Right cardiac atrium (tissue), 5 donors: ENCODE measurements around the gene GPSM1. TPM values are rescaled to one million over a fixed set of nuclear protein-coding genes. Genes with fewer than 3 reads are reported as not detected.
A peak's percentile ranks its signal among the peaks of the same experiment; 100 is the strongest.

ENCODE experiments used
- ATAC-seq, 2 donors: fragments of 200-7000 bp; cut with Tn5 transposase; one replicate each; pipeline versions ENCODE4 v1.8.0 to v1.9.1; 2020; ENCODE audit warnings: moderate library complexity in 2 of 2, mild to moderate bottlenecking in 1 of 2
- DNase-seq, 3 donors: peaks; one replicate each; pipeline ENCODE4 v3.0.0-alpha.2; 2020
- H3K27ac ChIP-seq: one replicate; pipeline ENCODE4 v1.5.1; 2013; ENCODE audit warnings: mild to moderate bottlenecking, low read length, control low read depth, moderate library complexity
- H3K27me3 ChIP-seq: one replicate; pipeline ENCODE4 v1.6.1; 2013; ENCODE audit not compliant: control insufficient read depth, insufficient read depth
- H3K4me1 ChIP-seq: one replicate; pipeline ENCODE4 v1.6.1; 2013; ENCODE audit warnings: low read length; ENCODE audit not compliant: control insufficient read depth, insufficient read depth
- H3K4me3 ChIP-seq: one replicate; pipeline ENCODE4 v1.5.1; 2013; ENCODE audit warnings: low read length, control low read depth
- H3K9me3 ChIP-seq: one replicate; pipeline ENCODE4 v1.6.1; 2013; ENCODE audit warnings: low read length; ENCODE audit not compliant: control insufficient read depth
- WGBS: extraction: QIAGEN DNeasy Blood & Tissue Kit; methylation state at CpG from one replicate; pipeline ENCODE4 v1.1.7; 2013; 5-methylcytosine and 5-hydroxymethylcytosine counted together
- intact Hi-C, 4 donors: fragments of 100-400 bp; cut with DNase I; formaldehyde crosslinking; loops; one replicate each; pipeline versions ENCODE4 v1.11.0 to v1.14.0; 2022 to 2023
- polyA plus RNA-seq: library from polyadenylated mRNA; stranded (reverse); fragments of 200-250 nt; gene quantifications from one replicate; pipeline ENCODE4 v1.2.3, GENCODE V29; 2013
- total RNA-seq, 4 donors: library from RNA; stranded (reverse); fragmentation: NEBNext Ultra II Directional; extraction: Animal tissue kit (Norgen Biotek cat#: 25700); gene quantifications; one replicate each; pipeline ENCODE4 v1.2.1, GENCODE V29; 2021
- donor health status: healthy with polysubstance abuse.
- donor health status: DM: no; HTN: yes; CAD: no.
- donor health status: DM: no; HTN: no; CAD: no.
- donor health status: DM: no; HTN: yes; CAD: no; lungs with severe emphysema.
- donor health status: DM: yes; HTN: yes; CAD: no.

GPSM1 gene
- total and polyA plus RNA-seq, 5 donors = 46.3 to 90.6 (median 73.3) TPM

GRCh38 chr9:136328011-136328621 lies 777 bp downstream of the GPSM1 start:
- WGBS = 12% methylated on average over 13 of the region's 13 CpGs
- Histone ChIP-seq H3K27ac (peak overlapping the region; percentile 61), H3K4me3 (peak overlapping the region; percentile 77), H3K27me3 (no peaks in the 10 kb centered on the region), H3K4me1 (peaks cover 9% of the 10 kb centered on the region), H3K9me3 (no peaks in the 10 kb centered on the region)
- ATAC-seq = peak in 1 of 2 donors; percentile 1
- DNase-seq = peak; percentile 44 to 79 (median 74)
- intact Hi-C loops = no loop called here

DNA sequence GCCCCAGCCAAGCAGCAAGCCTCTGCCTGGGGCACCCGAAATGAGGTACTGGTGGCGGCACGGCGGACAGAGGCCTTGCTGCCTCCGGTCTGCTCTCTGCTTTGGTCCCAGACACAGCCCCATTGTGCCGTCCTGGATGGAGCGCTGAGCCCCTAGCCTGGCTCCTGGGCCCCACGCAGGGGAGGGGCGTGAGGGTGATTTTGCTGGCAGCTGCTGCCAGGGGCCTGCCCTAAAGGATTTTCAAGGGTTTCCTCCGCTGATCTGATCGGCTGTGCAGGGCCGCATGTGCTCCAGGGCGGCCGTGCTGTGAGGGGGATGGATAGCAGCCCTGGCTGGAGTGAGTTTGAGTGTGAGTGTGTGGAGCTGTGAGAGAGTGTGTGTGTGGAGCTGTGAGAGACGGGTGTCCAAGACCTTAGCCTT lies 1.3 kb downstream of the GPSM1 start:
- ATAC-seq (peak; percentile 50 to 63), DNase-seq (peak; percentile 72 to 87 (median 81))
- no peaks in the 10 kb centered on the region for H3K9me3 ChIP-seq
- H3K4me1 ChIP-seq = peaks cover 9% of the 10 kb centered on the region
- peak overlapping the region; percentile 77 for H3K4me3 ChIP-seq
- H3K27me3 ChIP-seq = no peaks in the 10 kb centered on the region
- H3K27ac ChIP-seq = peak overlapping the region; percentile 61
- WGBS = 10% methylated on average over 15 of the region's 15 CpGs
- intact Hi-C loops = no loop called here

- Histone ChIP-seq H3K9me3 (no peaks in the 10 kb centered on the region), H3K4me3 (peak overlapping the region; percentile 77), H3K27ac (peak overlapping the region; percentile 61), H3K4me1 (peaks cover 7% of the 10 kb centered on the region), H3K27me3 (no peaks in the 10 kb centered on the region)
- WGBS = 52% methylated on average over 19 of the region's 19 CpGs
- DNase-seq (peak; percentile 46 to 85 (median 80)), ATAC-seq (peak in 1 of 2 donors; percentile 1)
- intact Hi-C loops = no loop called here
Measured at GRCh38 chr9:136329211-136329627, 1.9 kb downstream of the GPSM1 start.

GRCh38 chr9:136329636-136330405 lies 2.5 kb downstream of the GPSM1 start:
- Histone ChIP-seq H3K27me3 (no peaks in the 10 kb centered on the region), H3K9me3 (no peaks in the 10 kb centered on the region), H3K27ac (peak overlapping the region; percentile 61), H3K4me3 (no peak overlapping the region), H3K4me1 (peaks cover 7% of the 10 kb centered on the region)
- ATAC-seq = no peak
- 81% methylated on average over 23 of the region's 23 CpGs for WGBS
- peak; percentile 20 to 59 (median 49) for DNase-seq
- intact Hi-C loops = no loop called here

DNA sequence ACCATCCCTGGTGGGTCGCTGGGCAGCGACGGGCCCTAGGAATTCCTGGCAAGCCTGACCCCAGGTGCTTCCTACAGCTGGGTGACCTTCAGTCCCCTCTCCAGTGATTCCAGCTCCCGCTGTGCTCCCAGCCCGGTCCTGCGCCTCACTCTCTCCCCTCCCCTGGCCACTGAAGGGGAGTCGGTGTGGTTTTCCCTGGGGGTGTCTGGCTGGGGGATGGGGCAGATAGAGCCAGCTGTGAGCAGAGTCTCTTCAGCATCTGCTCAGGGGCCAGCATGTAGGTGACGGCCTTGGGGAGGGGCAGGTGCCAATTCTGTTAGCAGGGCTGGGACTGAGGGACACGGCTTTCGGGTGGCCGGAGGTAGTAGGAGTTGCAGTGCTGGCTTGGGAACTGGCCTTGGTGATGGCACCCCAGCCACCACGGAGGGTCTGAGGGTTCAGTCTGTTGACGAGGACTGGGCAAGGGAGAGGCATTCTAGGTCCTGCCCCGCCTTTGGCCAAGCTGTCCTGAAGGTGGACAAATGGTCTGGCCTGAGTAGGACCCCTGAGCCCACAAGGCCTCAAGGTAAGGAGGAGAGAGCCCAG lies 3.2 kb downstream of the GPSM1 start:
- Histone ChIP-seq H3K9me3 (no peaks in the 10 kb centered on the region), H3K4me3 (no peak overlapping the region), H3K27me3 (no peaks in the 10 kb centered on the region), H3K4me1 (peaks cover 7% of the 10 kb centered on the region), H3K27ac (no peak overlapping the region)
- 58% methylated on average over 14 of the region's 14 CpGs for WGBS
- DNase-seq (peak; percentile 19 to 67 (median 47)), ATAC-seq (no peak)
- intact Hi-C loops = no loop called here

GRCh38 chr9:136331030-136331429 lies 3.7 kb downstream of the GPSM1 start:
- H3K27me3 ChIP-seq = no peaks in the 10 kb centered on the region
- intact Hi-C loops = no loop called here

GRCh38 chr9:136331556-136332481 lies 4.5 kb downstream of the GPSM1 start:
- DNase-seq = peak; percentile 20 to 56 (median 50)
- no peak for ATAC-seq
- intact Hi-C loops = no loop called here

More at GRCh38 chr9:136331030-136331429, 3.7 kb downstream of the GPSM1 start:
- Histone ChIP-seq H3K4me1 (peaks cover 7% of the 10 kb centered on the region), H3K9me3 (no peaks in the 10 kb centered on the region), H3K4me3 (no peak overlapping the region), H3K27ac (no peak overlapping the region)
- ATAC-seq = no peak
- WGBS = 76% methylated on average over 15 of the region's 15 CpGs
- DNase-seq = peak; percentile 12 to 50 (median 39)

GRCh38 chr9:136332482-136332983 lies 5.2 kb downstream of the GPSM1 start:
- Histone ChIP-seq H3K4me3 (no peak overlapping the region), H3K9me3 (no peaks in the 10 kb centered on the region), H3K27me3 (no peaks in the 10 kb centered on the region), H3K4me1 (peaks cover 4% of the 10 kb centered on the region), H3K27ac (no peak overlapping the region)
- intact Hi-C loops = no loop called here
- peak; percentile 18 to 58 (median 32) for DNase-seq
- ATAC-seq = no peak
- 78% methylated on average over 11 of the region's 11 CpGs for WGBS

More at GRCh38 chr9:136331556-136332481, 4.5 kb downstream of the GPSM1 start:
- Histone ChIP-seq H3K4me3 (no peak overlapping the region), H3K27me3 (no peaks in the 10 kb centered on the region), H3K9me3 (no peaks in the 10 kb centered on the region), H3K4me1 (peaks cover 7% of the 10 kb centered on the region), H3K27ac (no peak overlapping the region)
- 81% methylated on average over 46 of the region's 46 CpGs for WGBS

DNA sequence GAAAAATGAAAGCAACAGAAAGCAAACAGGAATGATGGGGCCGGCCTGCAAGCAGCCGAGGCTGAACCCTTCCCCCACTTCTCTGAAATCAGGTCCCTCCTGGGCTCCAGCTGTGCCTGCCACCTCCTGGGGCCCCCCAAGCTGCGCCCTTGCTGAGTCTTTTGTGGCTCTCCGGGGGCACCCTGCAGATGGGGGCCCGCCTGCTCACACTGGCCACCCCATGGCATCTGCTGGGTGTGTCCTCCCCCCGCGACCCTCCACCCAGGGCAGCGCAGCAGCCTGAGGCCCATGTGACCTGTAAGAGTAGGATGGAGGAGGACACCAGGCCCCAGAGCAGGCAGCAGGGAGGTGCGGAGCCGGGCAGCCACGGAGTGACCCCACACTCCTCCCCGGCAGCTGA lies 5.7 kb downstream of the GPSM1 start:
- WGBS = 91% methylated on average over 12 of the region's 12 CpGs
- intact Hi-C loops = no loop called here
- H3K4me1 ChIP-seq = peaks cover 4% of the 10 kb centered on the region
- no peaks in the 10 kb centered on the region for H3K27me3 ChIP-seq
- DNase-seq = peak in 2 of 3 donors; percentile 6 to 28
- no peaks in the 10 kb centered on the region for H3K9me3 ChIP-seq
- H3K4me3 ChIP-seq = no peak overlapping the region
- no peak overlapping the region for H3K27ac ChIP-seq
- no peak for ATAC-seq

DNA sequence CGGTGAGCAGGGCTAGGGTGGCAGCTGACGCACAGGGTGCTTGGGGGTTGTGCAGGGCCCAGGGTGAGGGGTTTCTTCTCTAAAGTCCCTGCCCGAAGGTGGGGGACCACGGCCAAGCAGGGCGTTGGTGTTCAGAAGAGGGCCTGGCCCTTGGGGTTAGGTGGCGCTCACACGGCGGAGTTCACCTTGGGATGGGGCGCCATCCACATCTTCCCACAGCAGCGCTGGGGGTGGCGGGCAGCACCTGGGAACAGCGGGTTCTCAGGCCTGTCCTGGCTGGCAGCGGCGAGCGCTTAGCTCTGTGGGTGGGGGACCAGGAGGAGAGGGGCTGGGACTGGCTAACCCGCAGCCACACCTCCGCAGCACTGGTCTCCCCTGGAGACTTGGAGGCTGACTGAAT lies 6.1 kb downstream of the GPSM1 start:
- no peak overlapping the region for H3K4me3 ChIP-seq
- DNase-seq = peak; percentile 10 to 56 (median 48)
- no peak for ATAC-seq
- intact Hi-C loops = no loop called here
- 95% methylated on average over 17 of the region's 17 CpGs for WGBS
- H3K9me3 ChIP-seq = no peaks in the 10 kb centered on the region
- no peak overlapping the region for H3K27ac ChIP-seq
- peaks cover 3% of the 10 kb centered on the region for H3K4me1 ChIP-seq
- no peaks in the 10 kb centered on the region for H3K27me3 ChIP-seq
